ENCODE data around the gene TTC28.
"Not testable (repeated sequence)": the region's sequence is repeated elsewhere in the genome, so short reads cannot be mapped to it uniquely, and the experiment has no call there.

Gene TTC28

GRCh38 chr22:28498044-28498443 lies 181.6 kb downstream of the TTC28 start:
- in situ Hi-C loops (cut with MboI; ENCODE audit: low sequenced_read_pairs), result no loop called here

DNA sequence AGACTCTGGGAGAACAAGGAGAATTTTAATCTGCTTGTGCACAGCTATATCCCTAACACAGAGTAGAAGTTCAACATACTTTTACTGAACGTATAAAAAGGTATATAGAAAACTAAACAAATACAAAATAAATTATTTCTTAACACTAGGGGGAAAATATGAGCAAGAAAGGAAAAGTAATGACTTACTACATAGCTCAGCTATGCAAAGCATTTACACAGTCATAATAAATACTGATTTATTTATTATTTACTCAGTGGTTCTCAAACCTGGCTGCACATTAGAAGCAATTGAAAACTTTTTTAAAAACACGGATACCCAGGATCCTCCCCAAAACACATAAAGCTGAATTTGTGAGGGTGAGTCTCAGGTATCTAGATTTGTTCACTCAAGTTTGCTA lies 182.5 kb downstream of the TTC28 start:
- in situ Hi-C loops (cut with MboI; ENCODE audit: low sequenced_read_pairs), result no loop called here

DNA sequence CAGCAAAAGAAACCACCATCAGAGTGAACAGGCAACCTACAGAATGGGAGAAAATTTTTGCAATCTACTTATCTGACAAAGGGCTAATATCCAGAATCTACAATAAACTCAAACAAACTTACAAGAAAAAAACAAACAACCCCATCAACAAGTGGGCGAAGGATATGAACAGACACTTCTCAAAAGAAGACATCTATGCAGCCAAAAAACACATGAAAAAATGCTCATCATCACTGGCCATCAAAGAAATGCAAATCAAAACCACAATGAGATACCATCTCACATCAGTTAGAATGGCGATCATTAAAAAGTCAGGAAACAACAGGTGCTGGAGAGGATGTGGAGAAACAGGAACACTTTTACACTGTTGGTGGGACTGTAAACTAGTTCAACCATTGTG lies 188.4 kb downstream of the TTC28 start:
- in situ Hi-C loops (cut with MboI; ENCODE audit: low sequenced_read_pairs), result not testable (repeated sequence)

- in situ Hi-C loops (cut with MboI; ENCODE audit: low sequenced_read_pairs), result no loop called here
Measured at GRCh38 chr22:28488825-28489224, 190.8 kb downstream of the TTC28 start.

DNA sequence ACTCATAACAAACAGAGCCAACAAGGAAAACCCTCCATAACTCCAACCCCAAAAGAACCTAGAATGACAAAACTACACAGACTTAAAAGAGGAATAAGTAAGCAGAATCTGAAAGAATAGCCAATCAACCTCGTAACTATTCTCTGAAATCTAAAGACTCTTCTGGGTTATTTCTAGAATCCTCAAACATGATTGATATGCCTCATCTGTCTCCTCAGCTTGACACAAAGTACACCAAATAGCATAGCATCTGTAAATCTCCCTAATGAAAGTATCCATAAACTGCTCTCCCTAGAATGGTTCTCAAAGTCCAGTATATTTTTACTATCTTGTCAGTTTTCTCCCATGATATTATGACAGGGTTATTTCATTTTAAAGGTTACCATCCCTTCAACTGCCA lies 195.0 kb downstream of the TTC28 start:
- in situ Hi-C loops (cut with MboI; ENCODE audit: low sequenced_read_pairs), result no loop called here

DNA sequence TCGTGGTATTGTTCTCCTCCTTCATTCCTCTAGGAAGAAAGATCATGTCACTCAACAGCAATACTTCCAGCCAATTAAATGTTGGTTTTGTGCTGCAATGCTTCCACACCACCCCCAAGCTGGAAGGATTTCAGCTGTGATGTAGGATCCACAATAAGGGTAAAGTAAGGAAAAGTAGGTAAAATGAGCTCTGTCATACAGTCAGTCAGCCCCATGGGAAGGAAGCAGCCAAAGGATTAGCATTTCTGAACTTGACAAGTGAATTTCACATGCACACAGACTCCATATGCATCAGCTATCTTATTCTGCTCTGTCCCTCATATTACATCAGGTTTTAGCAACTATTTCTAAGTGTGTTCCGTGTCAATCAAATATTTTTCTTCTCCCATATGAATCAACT lies 197.9 kb downstream of the TTC28 start:
- in situ Hi-C loops (cut with MboI; ENCODE audit: low sequenced_read_pairs), result no loop called here

- in situ Hi-C loops (cut with MboI; ENCODE audit: low sequenced_read_pairs), result no loop called here
Measured at GRCh38 chr22:28480000-28480715, 199.5 kb downstream of the TTC28 start.

DNA sequence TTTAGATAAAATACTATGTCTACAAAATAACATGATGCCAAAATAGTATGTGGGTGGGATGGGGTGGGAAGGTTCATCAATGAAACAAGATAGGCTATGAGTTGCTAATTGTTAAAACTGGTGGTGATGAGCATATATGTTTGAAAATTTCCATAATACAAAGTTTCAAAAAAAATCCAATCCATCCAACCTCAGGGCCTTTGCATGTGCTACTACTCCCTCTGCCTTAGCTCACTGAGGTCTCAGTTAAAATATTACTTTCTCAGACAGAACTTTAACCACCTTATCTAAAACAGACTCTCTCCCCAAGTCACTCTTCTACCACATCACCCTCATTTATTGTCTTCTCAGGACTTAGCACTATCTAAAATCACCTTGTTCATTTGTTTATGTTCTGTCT lies 201.1 kb downstream of the TTC28 start:
- in situ Hi-C loops (cut with MboI; ENCODE audit: low sequenced_read_pairs), result no loop called here

DNA sequence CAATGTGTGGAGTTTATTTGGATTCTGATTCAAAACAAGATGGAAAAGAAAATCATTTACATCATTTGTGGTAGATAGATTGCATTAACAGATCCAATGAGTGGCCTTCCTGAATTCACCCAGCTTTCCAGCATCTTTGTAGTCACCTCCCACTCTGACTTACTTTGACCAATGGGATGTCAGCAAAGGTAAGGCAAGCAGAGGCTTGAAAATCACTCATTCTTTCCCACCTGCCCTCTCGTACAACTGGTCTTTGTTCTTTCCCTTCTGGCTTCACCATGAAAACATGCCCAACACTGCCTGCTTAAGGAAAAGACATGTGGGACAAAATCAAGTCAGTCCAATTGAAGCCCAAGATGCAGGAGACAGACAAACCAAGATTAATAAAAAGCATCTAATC lies 202.1 kb downstream of the TTC28 start:
- in situ Hi-C loops (cut with MboI; ENCODE audit: low sequenced_read_pairs), result no loop called here

GRCh38 chr22:28474330-28474729 lies 205.3 kb downstream of the TTC28 start:
- in situ Hi-C loops (cut with MboI; ENCODE audit: low sequenced_read_pairs), result no loop called here

- in situ Hi-C loops (cut with MboI; ENCODE audit: low sequenced_read_pairs), result no loop called here
Measured at GRCh38 chr22:28473258-28473657, 206.4 kb downstream of the TTC28 start.

DNA sequence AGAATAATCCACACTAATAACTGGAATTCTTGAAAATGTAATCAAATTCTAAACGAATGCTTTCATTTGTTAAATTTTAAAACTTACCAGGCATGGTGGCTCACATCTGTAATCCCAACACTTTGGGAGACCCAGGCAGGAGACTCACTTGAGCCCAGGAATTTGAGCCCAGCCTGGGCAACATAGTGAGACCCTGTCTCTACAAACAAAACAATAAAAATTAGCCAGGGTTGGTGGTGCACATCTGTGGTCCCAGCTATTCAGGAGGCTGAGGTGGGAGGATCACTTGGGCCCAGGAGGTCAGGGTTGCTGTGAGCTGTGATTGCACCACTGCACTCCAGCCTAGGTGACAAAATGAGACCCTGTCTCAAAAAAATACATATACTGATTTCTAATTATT lies 212.6 kb downstream of the TTC28 start:
- in situ Hi-C loops (cut with MboI; ENCODE audit: low sequenced_read_pairs), result not testable (repeated sequence)

DNA sequence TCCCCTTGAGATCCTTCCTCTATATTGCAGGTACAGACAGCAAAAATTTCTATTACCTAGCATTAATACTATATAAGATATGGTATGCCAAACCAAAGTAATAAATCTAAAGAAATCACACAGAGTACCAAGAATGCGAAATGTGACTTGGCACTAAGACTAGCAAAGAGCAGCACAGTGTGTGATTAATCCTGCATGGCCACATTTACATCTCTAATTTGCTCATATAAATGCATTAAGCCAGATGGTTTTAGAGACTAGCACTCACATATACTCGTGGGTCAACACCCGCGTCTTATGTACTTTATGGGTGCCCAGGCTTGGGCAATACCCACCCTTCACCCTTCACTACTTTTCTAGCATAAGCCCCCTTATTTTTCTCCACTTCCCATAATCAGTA lies 213.2 kb downstream of the TTC28 start:
- in situ Hi-C loops (cut with MboI; ENCODE audit: low sequenced_read_pairs), result no loop called here

DNA sequence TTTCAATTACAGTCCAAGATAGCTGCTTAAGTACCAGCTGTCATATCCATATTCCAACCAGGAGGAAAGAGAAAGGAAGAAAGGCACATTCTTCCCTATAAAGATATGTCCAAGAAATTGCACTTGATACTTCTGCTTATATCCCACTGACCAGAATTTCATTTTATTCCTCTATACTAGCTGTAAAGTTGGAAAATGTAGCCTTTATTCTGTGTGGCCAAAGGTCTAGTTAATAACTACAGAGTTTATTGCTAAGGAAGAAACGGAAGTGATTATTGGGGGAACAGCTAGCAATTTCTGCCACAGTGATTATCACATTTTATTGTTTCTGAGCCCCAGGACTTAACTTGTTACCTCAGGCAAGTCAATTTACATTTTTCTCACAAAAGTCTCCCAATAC lies 213.8 kb downstream of the TTC28 start:
- in situ Hi-C loops (cut with MboI; ENCODE audit: low sequenced_read_pairs), result no loop called here

- in situ Hi-C loops (cut with MboI; ENCODE audit: low sequenced_read_pairs), result no loop called here
Measured at GRCh38 chr22:28464127-28464526, 215.5 kb downstream of the TTC28 start.

GRCh38 chr22:28463408-28463807 lies 216.2 kb downstream of the TTC28 start:
- in situ Hi-C loops (cut with MboI; ENCODE audit: low sequenced_read_pairs), result not testable (repeated sequence)

DNA sequence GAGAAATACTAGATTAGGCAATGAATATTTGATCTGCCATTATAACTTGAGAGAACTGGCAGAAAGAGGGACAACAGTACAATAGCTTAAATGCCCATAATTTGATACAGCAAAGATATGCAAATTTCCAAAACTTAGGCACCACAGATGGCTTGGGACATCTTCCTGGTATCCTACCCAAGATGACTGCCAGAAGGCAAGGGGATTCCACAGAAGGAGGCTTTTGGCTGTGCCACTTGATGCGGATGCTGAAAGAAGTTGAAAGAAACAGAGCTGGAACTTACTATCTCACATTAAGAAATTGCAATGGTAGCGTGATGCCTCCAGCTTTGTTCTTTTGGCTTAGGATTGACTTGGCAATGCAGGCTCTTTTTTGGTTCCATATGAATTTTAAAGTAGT lies 216.7 kb downstream of the TTC28 start:
- in situ Hi-C loops (cut with MboI; ENCODE audit: low sequenced_read_pairs), result no loop called here

DNA sequence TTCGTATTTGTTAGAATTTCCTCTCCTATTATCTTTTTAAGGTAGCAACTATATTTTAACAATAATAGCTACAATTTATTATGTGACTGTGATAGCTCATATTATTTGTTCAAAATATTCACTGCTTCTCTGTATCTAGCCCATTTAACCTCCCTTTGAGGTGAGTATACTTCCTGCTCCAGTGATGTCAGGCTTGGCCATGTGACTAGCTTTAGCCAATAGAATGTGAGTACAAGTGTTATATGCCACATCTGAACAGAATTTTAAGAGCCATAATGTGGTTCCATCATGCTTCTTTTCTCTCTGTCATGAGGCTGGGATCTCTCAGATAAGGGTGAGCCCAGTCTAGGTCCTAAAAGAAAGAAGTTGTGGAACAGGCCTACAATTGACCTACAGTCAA lies 217.6 kb downstream of the TTC28 start:
- in situ Hi-C loops (cut with MboI; ENCODE audit: low sequenced_read_pairs), result no loop called here

DNA sequence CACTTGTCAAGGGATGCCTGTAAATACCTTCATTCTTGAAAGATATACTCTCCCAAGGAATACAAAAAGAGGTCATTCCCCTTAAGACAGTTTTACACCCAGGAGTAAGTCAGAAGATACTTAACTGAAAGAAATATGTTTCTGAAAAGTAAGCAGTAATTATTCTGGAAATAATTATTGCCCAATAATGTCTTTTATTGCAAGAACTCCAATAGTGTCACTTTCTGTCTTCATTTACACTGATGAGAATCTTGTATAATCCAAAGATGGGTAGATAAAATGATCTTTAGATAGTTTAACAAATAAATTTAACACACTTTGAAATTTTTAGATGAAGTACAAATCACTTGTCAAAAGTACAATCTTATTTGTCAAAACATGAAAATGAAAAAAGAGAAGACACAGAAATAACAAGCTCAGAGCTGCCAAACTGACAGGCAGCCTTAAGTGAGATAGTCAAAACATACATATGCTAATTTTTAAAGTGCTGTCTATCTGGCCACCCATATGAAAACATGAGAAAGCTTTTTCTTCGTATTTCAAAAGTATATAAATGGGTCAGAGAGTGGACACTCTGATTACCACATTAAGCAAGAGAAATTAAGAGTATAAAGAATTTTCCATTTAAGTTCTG lies 225.1 kb downstream of the TTC28 start:
- in situ Hi-C loops (cut with MboI; ENCODE audit: low sequenced_read_pairs), result no loop called here

- in situ Hi-C loops (cut with MboI; ENCODE audit: low sequenced_read_pairs), result no loop called here
Measured at GRCh38 chr22:28450109-28450508, 229.5 kb downstream of the TTC28 start.

- in situ Hi-C loops (cut with MboI; ENCODE audit: low sequenced_read_pairs), result no loop called here
Measured at GRCh38 chr22:28449041-28449440, 230.6 kb downstream of the TTC28 start.

DNA sequence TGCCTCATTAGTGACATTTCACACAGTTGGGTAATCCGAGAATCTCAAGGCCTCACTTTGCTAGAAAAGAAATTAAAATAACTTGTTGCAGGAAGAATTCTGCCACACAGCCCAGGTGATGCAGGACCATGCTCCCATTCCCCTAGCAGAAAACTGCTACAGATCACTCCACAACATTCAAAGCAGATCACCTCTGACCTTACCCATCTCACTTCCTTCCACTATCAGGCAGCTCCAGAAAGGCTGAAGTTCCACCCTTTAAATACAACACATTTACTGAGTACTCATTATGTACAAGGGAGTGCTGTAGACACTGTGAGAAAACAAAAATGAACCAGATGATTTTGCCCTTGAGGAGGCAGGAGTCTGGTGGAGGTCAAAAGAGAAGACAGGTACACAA lies 231.0 kb downstream of the TTC28 start:
- in situ Hi-C loops (cut with MboI; ENCODE audit: low sequenced_read_pairs), result no loop called here

- in situ Hi-C loops (cut with MboI; ENCODE audit: low sequenced_read_pairs), result no loop called here
Measured at GRCh38 chr22:28444659-28445058, 235.0 kb downstream of the TTC28 start.

All from HL-60/S4 treated with retinoic acid at 250 ng/mL for 4 days and 3 days (cell line).